RWPE2 (cell line): ENCODE results near the gene DCST1.

Experiments used
- ATAC-seq: fragments of 200-7000 bp; cut with Tn5 transposase; 3 replicates; pipeline ENCODE4 v1.9.1; 2021; ENCODE audit warnings: low read depth
- DNase-seq: peaks from one replicate; pipeline ENCODE4 v3.0.0-alpha.2; 2020; ENCODE audit warnings: low spot score
- H3K27ac ChIP-seq: fragments of 450-650 bp; 2 replicates; pipeline ENCODE4 v1.5.1; 2017; ENCODE audit warnings: mild to moderate bottlenecking; ENCODE audit not compliant: poor library complexity, severe bottlenecking
- H3K27me3 ChIP-seq: fragments of 250-450 bp; sonication (Bioruptor Pico); 2 replicates; pipeline ENCODE4 v1.5.1; 2021; ENCODE audit warnings: mild to moderate bottlenecking, moderate library complexity; ENCODE audit not compliant: insufficient read depth, poor library complexity, severe bottlenecking
- H3K36me3 ChIP-seq: fragments of 250-450 bp; sonication (Bioruptor Pico); 2 replicates; pipeline ENCODE4 v1.5.1; 2020; ENCODE audit warnings: low read depth, mild to moderate bottlenecking, moderate library complexity
- H3K4me1 ChIP-seq: fragments of 250-450 bp; sonication (Bioruptor Pico); 2 replicates; pipeline ENCODE4 v1.5.1; 2021; ENCODE audit warnings: mild to moderate bottlenecking, moderate library complexity; ENCODE audit not compliant: insufficient read depth, poor library complexity, severe bottlenecking
- H3K4me3 ChIP-seq: fragments of 250-450 bp; sonication (Bioruptor Pico); 2 replicates; pipeline ENCODE4 v1.5.1; 2021; ENCODE audit warnings: mild to moderate bottlenecking, moderate library complexity; ENCODE audit not compliant: severe bottlenecking
- H3K9me3 ChIP-seq: fragments of 250-450 bp; sonication (Bioruptor Pico); 2 replicates; pipeline ENCODE4 v1.5.1; 2021; ENCODE audit warnings: mild to moderate bottlenecking, moderate library complexity; ENCODE audit not compliant: severe bottlenecking
- CTCF ChIP-seq: fragments of 450-650 bp; IDR thresholded peaks from one replicate; pipeline ENCODE4 v1.5.1; 2017; ENCODE audit warnings: mild to moderate bottlenecking, moderate library complexity; ENCODE audit not compliant: poor library complexity, severe bottlenecking

DCST1 gene

DNA sequence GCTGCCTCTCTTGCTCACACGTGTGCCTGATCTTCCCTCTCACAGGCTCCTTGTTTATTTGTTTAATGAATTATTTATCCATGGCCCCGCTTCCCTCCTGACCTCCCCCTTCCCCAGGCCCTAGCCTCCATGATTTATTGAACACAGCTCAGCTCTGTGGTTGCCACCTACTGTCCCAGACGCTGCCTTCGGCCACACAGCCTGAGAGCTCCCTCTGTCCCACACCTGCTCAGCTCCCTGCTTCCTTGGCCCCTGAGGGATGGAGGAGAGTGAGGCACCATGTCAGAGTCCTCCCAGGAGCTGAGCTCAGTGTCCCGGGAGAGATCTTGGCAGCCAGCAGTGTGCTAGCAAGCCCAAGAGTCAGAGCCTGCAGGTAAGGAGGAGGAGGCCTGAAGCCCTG, 41.9 kb downstream of the DCST1 start:
- H3K4me3 ChIP-seq = no peak overlapping the region
- H3K9me3 ChIP-seq = no peaks in the 10 kb centered on the region
- H3K36me3 ChIP-seq = no peaks in the 10 kb centered on the region
- no peak overlapping the region for H3K27ac ChIP-seq
- DNase-seq = no peak
- TF ChIP-seq CTCF = no peak
- ATAC-seq = no peak
- no peaks in the 10 kb centered on the region for H3K4me1 ChIP-seq
- peaks cover 17% of the 10 kb centered on the region for H3K27me3 ChIP-seq

- H3K27me3 ChIP-seq = peaks cover 25% of the 10 kb centered on the region
- no peak for ATAC-seq
Measured at GRCh38 chr1:155076371-155076770, 42.7 kb downstream of the DCST1 start.

GRCh38 chr1:155077346-155077745, 43.7 kb downstream of the DCST1 start:
- H3K27me3 ChIP-seq = peaks cover 33% of the 10 kb centered on the region
- no peaks in the 10 kb centered on the region for H3K9me3 ChIP-seq
- no peak for TF ChIP-seq CTCF
- no peaks in the 10 kb centered on the region for H3K36me3 ChIP-seq
- H3K27ac ChIP-seq = no peak overlapping the region
- DNase-seq = no peak
- H3K4me1 ChIP-seq = no peaks in the 10 kb centered on the region
- no peak for ATAC-seq
- H3K4me3 ChIP-seq = no peak overlapping the region

More at GRCh38 chr1:155076371-155076770, 42.7 kb downstream of the DCST1 start:
- no peaks in the 10 kb centered on the region for H3K4me1 ChIP-seq
- no peaks in the 10 kb centered on the region for H3K36me3 ChIP-seq
- no peak for TF ChIP-seq CTCF
- no peak overlapping the region for H3K4me3 ChIP-seq
- no peak overlapping the region for H3K27ac ChIP-seq
- H3K9me3 ChIP-seq = no peaks in the 10 kb centered on the region
- DNase-seq = no peak

DNA sequence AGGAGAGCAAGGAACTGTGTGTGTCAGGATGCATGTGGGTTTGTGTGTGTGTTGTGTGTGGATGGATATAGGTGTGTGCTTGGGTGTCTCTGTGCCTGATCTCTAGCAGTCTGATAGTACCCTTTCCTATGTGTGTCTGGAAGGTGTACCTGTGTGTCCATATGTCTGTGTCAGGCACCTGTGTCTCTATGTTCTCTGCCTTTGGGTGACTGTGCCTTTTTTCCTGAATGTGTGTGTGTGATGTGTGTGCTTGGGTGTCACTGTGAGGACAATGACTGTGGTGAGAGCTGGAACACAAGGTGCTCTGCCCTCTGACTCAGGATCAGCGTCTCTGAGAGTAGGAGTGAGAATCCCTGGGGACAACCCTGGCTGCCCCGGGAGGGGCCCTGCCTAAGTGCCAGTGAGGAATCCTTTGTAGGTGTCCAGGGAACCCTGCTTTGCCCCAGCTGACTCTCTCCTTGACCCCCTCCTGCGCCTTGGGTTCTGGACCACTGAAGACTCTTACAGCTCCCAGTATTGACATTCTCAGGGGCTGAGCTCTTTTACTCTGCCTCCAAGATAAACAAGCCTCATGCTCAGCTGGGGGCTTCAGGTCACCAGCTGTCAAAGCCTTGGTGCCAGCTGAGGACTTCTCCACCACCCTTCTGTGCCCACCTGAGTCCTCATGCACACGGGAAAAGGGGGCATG, 44.3 kb downstream of the DCST1 start:
- Histone ChIP-seq H3K36me3 (no peaks in the 10 kb centered on the region), H3K27ac (no peak overlapping the region), H3K4me3 (no peak overlapping the region), H3K4me1 (peaks cover 4% of the 10 kb centered on the region), H3K9me3 (no peaks in the 10 kb centered on the region), H3K27me3 (peaks cover 36% of the 10 kb centered on the region)
- DNase-seq = no peak
- ATAC-seq = no peak
- no peak for TF ChIP-seq CTCF

- H3K4me1 ChIP-seq = peaks cover 11% of the 10 kb centered on the region
- ATAC-seq (peak; percentile 53), DNase-seq (no peak)
- peak within 1 kb of the TSS; percentile 39 for H3K4me3 ChIP-seq
- no peak for TF ChIP-seq CTCF
- H3K36me3 ChIP-seq = no peaks in the 10 kb centered on the region
- H3K9me3 ChIP-seq = no peaks in the 10 kb centered on the region
- H3K27ac ChIP-seq = no peak within 1 kb of the TSS
- H3K27me3 ChIP-seq = peaks cover 36% of the 10 kb centered on the region
Measured at GRCh38 chr1:155078469-155079209, 45.0 kb downstream of the DCST1 start, which contains the start of gene EFNA3. EFNA3 (plus strand) TSS chr1:155078837; CDS start chr1:155078942, 105 bp downstream.
